ENCODE results near the gene PLCH1. TPM values are rescaled to one million over a fixed set of nuclear protein-coding genes. Genes with fewer than 3 reads are reported as not detected.

PLCH1 gene
- total RNA-seq, 1 donor from 2014 or later: 14.0 TPM

GRCh38 chr3:155667988-155668387, 76.9 kb downstream of the PLCH1 start:
- no peak overlapping the region for H3K4me3 ChIP-seq

GRCh38 chr3:155664925-155665695, 79.8 kb downstream of the PLCH1 start:
- DNase-seq (no peak), ATAC-seq (peak; percentile 58 to 70)
- intact Hi-C loops (cut with DNase I): no loop called here
- H3K36me3 ChIP-seq: no peaks in the 10 kb centered on the region
- no peaks in the 10 kb centered on the region for H3K9me3 ChIP-seq
- peak overlapping the region; percentile 47 for H3K27ac ChIP-seq
- H3K4me1 ChIP-seq: peaks cover 18% of the 10 kb centered on the region
- H3K27me3 ChIP-seq (ENCODE audit: low read depth): no peaks in the 10 kb centered on the region
- H3K4me3 ChIP-seq: no peak overlapping the region
- TF ChIP-seq CTCF (IDR thresholded peaks at IDR 0.05): no peak

More at GRCh38 chr3:155667988-155668387, 76.9 kb downstream of the PLCH1 start:
- no peaks in the 10 kb centered on the region for H3K27me3 ChIP-seq (ENCODE audit: low read depth)
- peaks cover 9% of the 10 kb centered on the region for H3K4me1 ChIP-seq
- no peaks in the 10 kb centered on the region for H3K36me3 ChIP-seq
- ATAC-seq (no peak), DNase-seq (no peak)
- no peaks in the 10 kb centered on the region for H3K9me3 ChIP-seq
- no peak overlapping the region for H3K27ac ChIP-seq
- no peak for TF ChIP-seq CTCF (IDR thresholded peaks at IDR 0.05)
- intact Hi-C loops (cut with DNase I): no loop called here

GRCh38 chr3:155663467-155664212, 81.2 kb downstream of the PLCH1 start:
- Histone ChIP-seq H3K27me3 (ENCODE audit: low read depth) (no peaks in the 10 kb centered on the region), H3K4me1 (peaks cover 18% of the 10 kb centered on the region), H3K9me3 (no peaks in the 10 kb centered on the region), H3K36me3 (no peaks in the 10 kb centered on the region), H3K27ac (no peak overlapping the region), H3K4me3 (no peak overlapping the region)
- TF ChIP-seq CTCF (IDR thresholded peaks at IDR 0.05): no peak
- intact Hi-C loops (cut with DNase I): no loop called here
- DNase-seq: no peak
- no peak for ATAC-seq

- Histone ChIP-seq H3K27ac (peak overlapping the region; percentile 61), H3K4me1 (peaks cover 18% of the 10 kb centered on the region), H3K27me3 (ENCODE audit: low read depth) (no peaks in the 10 kb centered on the region), H3K36me3 (no peaks in the 10 kb centered on the region), H3K9me3 (no peaks in the 10 kb centered on the region), H3K4me3 (no peak overlapping the region)
- ATAC-seq: peak; percentile 89 to 92
- no peak for TF ChIP-seq CTCF (IDR thresholded peaks at IDR 0.05)
- intact Hi-C loops (cut with DNase I): no loop called here
- no peak for DNase-seq
Measured at GRCh38 chr3:155661760-155662159, 83.1 kb downstream of the PLCH1 start.

- intact Hi-C loops (cut with DNase I): no loop called here
- DNase-seq: no peak
- peaks cover 18% of the 10 kb centered on the region for H3K4me1 ChIP-seq
- peak overlapping the region; percentile 61 for H3K27ac ChIP-seq
- TF ChIP-seq CTCF (IDR thresholded peaks at IDR 0.05): no peak
- peak in 1 of 2 donors; percentile 15 for ATAC-seq
- no peak overlapping the region for H3K4me3 ChIP-seq
- no peaks in the 10 kb centered on the region for H3K36me3 ChIP-seq
- no peaks in the 10 kb centered on the region for H3K9me3 ChIP-seq
- H3K27me3 ChIP-seq (ENCODE audit: low read depth): no peaks in the 10 kb centered on the region
Measured at GRCh38 chr3:155661042-155661441, 83.8 kb downstream of the PLCH1 start.

All from lower lobe of right lung (tissue), 2 donors.